Pons (tissue), 1 donor: Measurements from ENCODE around the gene PHTF1.
"Not testable (repeated sequence)": the region's sequence is repeated elsewhere in the genome, so short reads cannot be mapped to it uniquely, and the experiment has no call there.

Experiments used
- DNase-seq: peaks from one replicate; pipeline ENCODE4 v3.0.0-alpha.2; 2016; ENCODE audit warnings: low spot score

Gene PHTF1

GRCh38 chr1:113777561-113777960 lies 18.3 kb upstream of the PHTF1 start:
- no peak for DNase-seq

- no peak for DNase-seq
Measured at GRCh38 chr1:113770031-113770430, 10.7 kb upstream of the PHTF1 start.

GRCh38 chr1:113769601-113769970 lies 10.3 kb upstream of the PHTF1 start:
- no peak for DNase-seq

DNA sequence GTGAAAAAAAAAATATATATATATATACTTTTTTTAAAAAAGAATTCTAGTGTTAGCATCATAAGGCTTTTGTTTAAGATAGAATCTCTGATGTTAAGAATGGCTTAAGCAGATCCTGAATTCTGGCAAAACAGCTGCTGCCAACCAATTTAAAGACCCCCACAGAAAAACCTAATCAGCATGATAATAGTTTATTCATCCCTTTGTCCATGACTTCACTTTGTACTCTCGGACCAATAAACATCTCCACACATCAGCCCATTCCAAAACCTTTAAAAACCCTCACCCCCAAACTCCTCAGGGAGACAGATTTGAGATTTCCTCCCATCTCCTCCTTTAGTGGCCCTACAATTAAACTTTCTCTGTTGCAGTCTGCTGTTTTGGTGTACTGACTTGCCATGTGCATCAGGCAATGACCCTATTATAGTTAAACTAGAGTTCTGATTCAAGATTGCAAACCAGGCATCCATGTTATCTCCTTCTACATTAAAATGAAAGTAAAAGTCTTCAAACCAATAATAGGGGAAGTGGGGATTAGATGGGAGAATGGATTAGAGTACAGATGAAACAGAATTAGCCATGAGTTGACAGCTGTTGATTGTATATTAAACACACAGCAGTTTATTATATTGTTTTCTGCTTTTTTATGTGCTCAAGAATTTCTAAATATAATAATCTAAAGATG lies 9.8 kb upstream of the PHTF1 start:
- DNase-seq: no peak

DNA sequence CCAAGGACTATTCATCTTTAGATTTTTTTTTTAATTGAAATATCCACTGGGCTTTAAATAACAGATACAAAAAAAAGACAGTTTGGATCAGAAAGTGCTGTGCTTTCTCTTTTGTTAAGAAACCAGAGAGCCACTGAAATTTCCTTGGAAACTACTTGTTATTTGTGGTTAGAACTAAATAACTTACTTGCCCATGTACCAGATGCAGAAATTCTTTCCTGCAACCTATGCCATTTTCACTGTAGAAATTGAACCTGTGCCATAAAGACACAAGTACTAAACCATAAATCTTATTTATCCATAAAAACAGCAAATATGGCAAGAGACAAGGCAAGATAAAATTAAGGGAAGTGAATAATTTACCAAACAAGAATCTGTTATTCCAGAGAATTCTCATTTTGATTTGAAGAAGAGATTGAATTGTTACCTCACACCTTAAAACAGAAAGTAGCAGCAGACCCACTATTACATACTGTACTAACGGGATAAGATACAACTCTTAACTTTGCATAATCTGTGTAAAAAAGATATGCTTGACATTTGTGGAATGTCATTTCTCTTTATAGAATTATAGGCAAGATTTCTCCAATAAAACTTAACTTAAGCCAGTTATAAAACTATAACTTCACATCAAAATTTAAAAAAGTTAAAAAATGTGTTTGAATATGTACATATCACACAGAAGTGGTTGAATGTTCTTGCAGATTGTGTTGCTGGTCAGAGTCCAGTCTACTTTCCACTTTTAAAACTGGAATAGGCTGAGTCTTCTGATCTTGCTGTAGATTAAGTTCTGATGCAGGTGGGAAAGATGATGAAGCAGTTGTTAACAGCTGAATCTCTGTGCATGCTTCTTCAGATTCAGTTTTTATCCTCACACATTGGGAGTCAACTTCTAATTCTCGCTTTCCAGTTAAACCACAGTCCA lies 6.3 kb upstream of the PHTF1 start:
- DNase-seq: no peak

DNA sequence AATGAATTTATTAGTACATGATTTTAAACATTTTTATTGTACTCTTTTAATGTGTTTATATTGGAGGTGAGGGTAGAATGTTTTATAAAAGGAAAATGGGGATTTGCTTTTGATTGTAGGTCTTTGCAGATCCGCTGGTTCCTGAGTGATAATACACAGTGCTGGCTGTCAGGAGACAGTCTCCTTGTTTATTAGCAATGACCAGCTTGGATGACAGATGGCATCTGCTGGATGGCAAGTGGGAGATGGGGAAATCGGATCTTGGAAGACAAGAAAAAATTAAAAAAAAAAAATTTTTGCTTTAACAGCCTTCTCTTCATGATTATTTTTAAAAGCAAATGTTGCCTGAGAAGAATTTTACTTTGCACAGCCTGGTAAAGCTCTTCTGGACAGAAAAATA lies 4.4 kb upstream of the PHTF1 start:
- no peak for DNase-seq

GRCh38 chr1:113761937-113762336 lies 2.7 kb upstream of the PHTF1 start:
- no peak for DNase-seq

DNA sequence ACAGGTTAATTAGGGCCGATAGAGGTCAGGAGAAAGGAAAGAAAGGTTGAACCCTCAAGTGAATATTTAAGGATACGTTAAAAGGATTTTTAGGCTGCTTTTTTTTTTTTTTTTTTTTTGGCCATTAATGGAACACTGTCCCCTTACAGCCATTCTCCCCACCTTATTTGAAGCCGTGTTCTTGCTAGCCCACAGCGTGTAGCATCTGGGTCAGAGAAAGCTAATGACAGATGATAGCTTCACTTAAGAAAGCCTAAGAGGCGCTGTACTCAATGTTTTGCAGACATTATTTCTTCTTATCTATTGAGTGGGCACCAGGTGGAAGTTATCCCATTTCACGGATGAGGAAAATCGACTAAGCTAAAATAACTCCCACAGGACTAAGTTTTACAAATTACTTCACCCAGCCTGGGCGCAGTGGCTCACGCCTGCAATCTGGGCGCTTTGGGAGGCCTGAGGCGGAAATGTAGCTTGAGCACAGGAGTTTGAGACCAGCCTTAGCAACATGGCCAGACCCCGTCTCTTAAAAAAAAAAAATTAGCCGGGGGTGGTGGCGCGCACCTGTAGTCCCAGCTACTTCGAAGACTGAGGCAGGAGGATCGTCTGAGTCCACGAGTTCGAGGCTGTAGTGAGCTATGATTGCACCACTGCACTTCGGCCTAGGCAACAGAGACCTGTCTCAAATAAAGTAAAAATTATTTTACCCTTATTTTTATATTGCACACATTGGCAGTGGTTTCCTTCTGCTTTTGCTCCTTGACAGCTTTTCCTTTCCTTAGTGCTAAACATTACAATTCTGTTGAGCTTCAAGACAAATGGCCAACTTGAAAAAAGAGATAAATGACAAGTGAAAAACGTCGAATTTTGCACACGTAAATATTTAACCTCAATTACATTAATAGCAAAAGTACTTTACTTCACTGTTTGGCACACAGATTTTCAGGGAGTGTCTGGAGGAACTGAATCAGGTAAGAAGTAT lies 1.1 kb upstream of the PHTF1 start:
- DNase-seq: no peak

DNA sequence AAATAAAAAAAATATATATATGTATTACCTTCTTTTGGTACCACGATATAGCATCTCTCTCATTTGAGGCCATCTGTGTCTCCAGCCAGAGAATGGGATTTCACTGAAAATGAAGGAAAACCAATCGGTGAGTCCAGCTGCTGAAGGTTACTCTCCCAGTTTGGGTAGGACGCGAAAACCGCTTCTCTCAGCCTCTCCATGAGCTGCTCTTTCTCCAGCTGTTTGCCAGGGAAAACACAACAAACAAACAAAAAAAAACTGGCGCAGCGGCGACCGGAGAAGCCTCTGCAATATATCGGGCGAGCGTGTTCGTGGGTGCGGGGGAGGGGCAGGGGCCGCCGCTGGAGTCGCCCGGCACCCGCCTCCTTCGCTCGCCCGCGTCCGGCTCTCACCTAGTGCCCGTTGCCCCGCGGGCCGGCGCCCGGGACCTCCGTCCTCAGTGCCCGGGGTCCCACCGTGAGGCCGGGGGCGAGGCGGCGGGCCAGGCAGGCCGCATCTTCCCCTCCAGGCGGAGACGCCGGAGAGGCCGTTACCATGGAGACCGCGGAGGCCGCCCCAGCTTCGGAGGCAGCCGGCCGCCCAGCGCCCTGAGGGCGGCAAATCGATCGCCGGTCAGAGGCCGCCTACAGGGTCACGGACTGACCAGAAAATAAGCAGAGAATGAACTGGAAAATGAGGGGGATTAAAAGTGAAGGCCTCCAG lies 504 bp downstream of the PHTF1 start:
- DNase-seq: no peak

DNA sequence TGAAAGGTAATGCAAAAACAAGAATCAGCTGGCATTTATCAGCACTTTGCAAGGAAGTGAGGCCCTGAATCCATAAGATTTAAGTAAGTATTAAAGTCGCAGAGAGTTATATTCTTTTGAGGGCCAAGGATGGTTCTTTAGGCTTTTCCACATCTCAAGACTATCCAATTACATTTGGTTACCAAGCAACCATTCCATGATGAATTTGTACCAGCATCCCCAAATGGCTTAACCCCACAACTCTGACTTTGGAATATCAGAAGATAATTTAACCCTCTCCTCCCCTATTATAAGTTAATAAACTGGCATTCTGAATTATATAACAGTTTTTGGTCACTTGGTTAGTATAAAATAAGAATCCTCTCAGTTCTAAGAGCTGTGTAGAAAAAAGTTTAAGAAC lies 2.8 kb downstream of the PHTF1 start:
- no peak for DNase-seq

DNA sequence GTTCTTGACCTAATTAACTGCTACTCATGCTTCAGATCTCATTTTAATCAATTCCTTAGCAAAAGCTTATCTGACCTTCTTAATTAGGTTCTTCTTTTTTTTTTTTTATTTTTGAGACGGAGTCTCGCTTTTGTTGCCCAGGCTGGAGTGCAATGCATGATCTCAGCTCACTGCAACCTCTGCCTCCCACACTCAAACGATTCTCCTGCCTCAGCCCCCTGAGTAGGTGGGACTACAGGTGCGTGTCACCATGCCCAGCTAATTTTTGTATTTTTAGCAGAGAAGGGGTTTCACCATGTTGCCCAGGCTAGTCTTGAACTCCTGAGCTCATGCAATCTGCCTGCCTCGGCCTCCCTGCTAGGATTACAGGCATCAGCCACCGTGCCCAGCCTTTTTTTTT lies 6.0 kb downstream of the PHTF1 start:
- not testable (repeated sequence) for DNase-seq

GRCh38 chr1:113751516-113751915 lies 7.8 kb downstream of the PHTF1 start:
- no peak for DNase-seq

DNA sequence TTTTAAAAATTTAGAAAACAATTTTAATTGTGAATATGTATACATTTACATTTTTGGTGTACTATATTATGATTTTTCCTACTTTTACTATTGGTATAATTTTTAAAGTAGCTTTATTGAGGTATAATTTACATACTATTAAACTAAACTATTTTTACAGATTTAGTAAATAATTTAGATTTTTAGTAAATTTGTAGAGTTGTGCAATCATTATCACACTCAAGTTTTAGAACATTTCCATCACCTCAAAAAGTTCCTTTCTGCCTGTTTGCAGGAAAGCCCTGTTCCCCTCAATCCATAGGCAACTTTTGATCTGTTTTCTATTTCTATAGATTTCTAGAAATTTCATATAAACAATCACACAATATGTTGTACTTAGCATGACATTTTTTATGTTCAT lies 8.2 kb downstream of the PHTF1 start:
- DNase-seq: no peak

- DNase-seq: no peak
Measured at GRCh38 chr1:113749402-113749801, 9.9 kb downstream of the PHTF1 start.

GRCh38 chr1:113747376-113747775 lies 11.9 kb downstream of the PHTF1 start:
- DNase-seq: no peak

- DNase-seq: no peak
Measured at GRCh38 chr1:113745425-113745824, 13.9 kb downstream of the PHTF1 start.

- DNase-seq: no peak
Measured at GRCh38 chr1:113744114-113744513, 15.2 kb downstream of the PHTF1 start.

GRCh38 chr1:113742515-113742914 lies 16.8 kb downstream of the PHTF1 start:
- DNase-seq: no peak

DNA sequence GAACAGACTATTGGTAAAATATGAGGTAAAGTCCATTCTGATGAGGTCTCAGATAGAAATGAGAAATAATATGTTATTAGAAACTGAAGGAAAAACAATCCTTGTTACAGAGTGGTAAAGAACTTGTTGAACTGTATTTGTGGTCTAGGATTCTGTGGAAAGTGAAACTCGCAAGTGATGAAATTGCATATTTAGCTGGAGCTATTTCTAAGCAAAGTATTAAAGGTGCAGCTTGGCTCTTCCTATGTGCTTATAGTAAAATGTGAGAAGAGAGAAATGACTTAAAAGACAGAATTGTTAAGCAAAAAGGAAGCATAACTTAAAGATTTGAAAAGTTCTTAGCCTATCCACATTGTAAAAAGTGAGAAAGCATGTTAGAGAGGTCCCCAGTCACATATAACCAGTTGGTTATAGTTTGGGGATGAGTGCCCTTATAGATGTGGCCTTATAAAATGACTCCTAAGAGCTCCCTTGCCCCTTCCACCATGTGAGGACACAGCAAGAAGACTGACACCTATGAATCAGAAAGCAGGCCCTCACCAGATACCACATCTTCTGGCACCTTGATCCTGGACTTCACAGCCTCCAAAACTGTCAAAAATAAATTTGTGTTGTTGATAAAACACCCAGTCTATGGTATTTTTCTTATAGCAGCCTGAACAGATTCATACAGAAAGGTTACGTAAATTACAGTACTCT lies 24.8 kb downstream of the PHTF1 start:
- no peak for DNase-seq

- no peak for DNase-seq
Measured at GRCh38 chr1:113732802-113733201, 26.5 kb downstream of the PHTF1 start.

GRCh38 chr1:113721010-113721409 lies 38.3 kb downstream of the PHTF1 start:
- DNase-seq: no peak
